Activated CD8-positive, alpha-beta T cell treated with anti-CD3 and anti-CD28 coated beads for 36 hours (primary cell): ENCODE data around the gene ADAMTS9. TPM values are rescaled to one million over a fixed set of nuclear protein-coding genes. Genes with fewer than 3 reads are reported as not detected.

ENCODE experiments used
- ATAC-seq: fragments of 200-7000 bp; cut with Tn5 transposase; one replicate; pipeline ENCODE4 v1.10.0; 2021; ENCODE audit warnings: mild to moderate bottlenecking, moderate library complexity
- CTCF ChIA-PET: fragments of 350-600 bp; sonication (Branson Sonifier 250); formaldehyde crosslinking; loops from one replicate; lab custom pipeline; 2021; ENCODE audit warnings: antibody characterized with exemption; lab: Charles Lee
- POLR2A ChIA-PET: fragments of 350-600 bp; sonication (Branson Sonifier 250); formaldehyde crosslinking; loops from one replicate; lab custom pipeline; 2021; ENCODE audit warnings: antibody characterized with exemption; lab: Charles Lee
- DNase-seq: peaks from one replicate; pipeline ENCODE4 v3.0.0-alpha.2; 2020
- H3K27ac Mint-ChIP-seq: one replicate; pipeline ENCODE4 v1.8.0; 2021; ENCODE audit warnings: mild to moderate bottlenecking, mixed read lengths
- H3K27me3 Mint-ChIP-seq: one replicate; pipeline ENCODE4 v1.8.0; 2021; ENCODE audit warnings: mixed read lengths
- H3K36me3 Mint-ChIP-seq: one replicate; pipeline ENCODE4 v1.8.0; 2021; ENCODE audit warnings: low read depth, mixed read lengths
- H3K4me1 Mint-ChIP-seq: one replicate; pipeline ENCODE4 v1.8.0; 2021; ENCODE audit warnings: low read depth, mixed read lengths
- H3K4me3 Mint-ChIP-seq: one replicate; pipeline ENCODE4 v1.8.0; 2021; ENCODE audit warnings: mild to moderate bottlenecking, moderate library complexity, mixed read lengths
- H3K9me3 Mint-ChIP-seq: one replicate; pipeline ENCODE4 v1.8.0; 2021; ENCODE audit warnings: mixed read lengths
- CTCF ChIP-seq: fragments of 200-600 bp; IDR thresholded peaks from one replicate; pipeline ENCODE4 v1.8.0; 2022; ENCODE audit warnings: antibody characterized with exemption, mild to moderate bottlenecking
- intact Hi-C: fragments of 100-400 bp; cut with micrococcal nuclease; formaldehyde crosslinking; loops from one replicate; pipeline ENCODE4 v1.10.0; 2022
- total RNA-seq, 2 experiments: library from RNA; stranded (reverse); gene quantifications; one replicate each; pipeline ENCODE4 v1.2.3, GENCODE V29; 2021

Gene ADAMTS9
- total RNA-seq, 2 experiments from 2014 or later = not detected

GRCh38 chr3:64648927-64649906 is 38.6 kb downstream of the ADAMTS9 start:
- ChIA-PET CTCF (no interaction called here), POLR2A (no interaction called here)
- Mint-ChIP-seq H3K36me3 (no peaks in the 10 kb centered on the region), H3K4me3 (no peak overlapping the region), H3K27me3 (no peaks in the 10 kb centered on the region), H3K9me3 (no peaks in the 10 kb centered on the region), H3K4me1 (no peaks in the 10 kb centered on the region), H3K27ac (no peak overlapping the region)
- ATAC-seq = no peak
- intact Hi-C loops = no loop called here
- no peak for TF ChIP-seq CTCF
- DNase-seq = no peak

- ChIA-PET POLR2A (no interaction called here), CTCF (no interaction called here)
- intact Hi-C loops = no loop called here
- ATAC-seq (no peak), DNase-seq (no peak)
- Mint-ChIP-seq H3K4me3 (no peak overlapping the region), H3K36me3 (no peaks in the 10 kb centered on the region), H3K27ac (no peak overlapping the region), H3K27me3 (no peaks in the 10 kb centered on the region), H3K9me3 (no peaks in the 10 kb centered on the region), H3K4me1 (no peaks in the 10 kb centered on the region)
- TF ChIP-seq CTCF = no peak
These were observed 40.0 kb downstream of the ADAMTS9 start for GRCh38 chr3:64647825-64648224.

GRCh38 chr3:64645243-64645642 is 42.6 kb downstream of the ADAMTS9 start:
- intact Hi-C loops = no loop called here
- Mint-ChIP-seq H3K4me1 (no peaks in the 10 kb centered on the region), H3K9me3 (no peaks in the 10 kb centered on the region), H3K4me3 (no peak overlapping the region), H3K27ac (no peak overlapping the region), H3K27me3 (no peaks in the 10 kb centered on the region), H3K36me3 (no peaks in the 10 kb centered on the region)
- TF ChIP-seq CTCF = no peak
- DNase-seq (no peak), ATAC-seq (no peak)
- POLR2A ChIA-PET = no interaction called here
- CTCF ChIA-PET = no interaction called here

GRCh38 chr3:64644483-64644882 is 43.3 kb downstream of the ADAMTS9 start:
- Mint-ChIP-seq H3K4me1 (no peaks in the 10 kb centered on the region), H3K36me3 (no peaks in the 10 kb centered on the region), H3K4me3 (no peak overlapping the region), H3K27ac (no peak overlapping the region), H3K9me3 (no peaks in the 10 kb centered on the region), H3K27me3 (no peaks in the 10 kb centered on the region)
- TF ChIP-seq CTCF = no peak
- no peak for ATAC-seq
- ChIA-PET CTCF (no interaction called here), POLR2A (no interaction called here)
- DNase-seq = no peak
- intact Hi-C loops = no loop called here
